Measurements from ENCODE around the gene RAB3IP. TPM values are rescaled to one million over a fixed set of nuclear protein-coding genes. Genes with fewer than 3 reads are reported as not detected.
"Not testable (repeated sequence)": the region's sequence is repeated elsewhere in the genome, so short reads cannot be mapped to it uniquely, and the experiment has no call there.

RAB3IP gene
- total RNA-seq, 2 donors from 2014 or later, result 19.6 to 27.7 TPM

DNA sequence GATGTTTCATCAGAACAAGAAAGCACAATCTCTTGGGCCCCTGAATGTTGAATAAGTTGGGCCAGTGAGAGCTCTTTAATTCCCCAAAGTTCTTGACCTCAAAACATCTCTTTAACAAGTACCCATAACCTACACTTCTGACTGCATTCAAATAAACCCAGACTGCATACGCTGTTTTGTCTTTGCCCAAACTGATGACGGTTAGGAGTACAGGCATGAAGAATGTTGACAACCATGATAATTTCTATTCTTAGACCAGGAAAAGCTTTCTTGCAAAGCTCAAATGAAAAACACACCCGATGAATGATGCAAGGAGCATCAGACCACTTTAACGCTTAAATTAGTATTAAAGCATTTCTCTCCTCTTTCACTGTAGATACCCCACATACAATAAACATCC is 11.7 kb upstream of the RAB3IP start:
- no peak overlapping the region for H3K4me3 Mint-ChIP-seq
- H3K36me3 Mint-ChIP-seq, result no peaks in the 10 kb centered on the region
- no peak for DNase-seq (ENCODE audit: low spot score)
- H3K27ac Mint-ChIP-seq, result no peak overlapping the region
- H3K9me3 Mint-ChIP-seq, result no peaks in the 10 kb centered on the region
- ATAC-seq, result no peak
- H3K4me1 Mint-ChIP-seq (ENCODE audit: low read depth in 2 of 2), result no peaks in the 10 kb centered on the region
- peaks cover 31 to 48% of the 10 kb centered on the region in 2 donors for H3K27me3 Mint-ChIP-seq

DNA sequence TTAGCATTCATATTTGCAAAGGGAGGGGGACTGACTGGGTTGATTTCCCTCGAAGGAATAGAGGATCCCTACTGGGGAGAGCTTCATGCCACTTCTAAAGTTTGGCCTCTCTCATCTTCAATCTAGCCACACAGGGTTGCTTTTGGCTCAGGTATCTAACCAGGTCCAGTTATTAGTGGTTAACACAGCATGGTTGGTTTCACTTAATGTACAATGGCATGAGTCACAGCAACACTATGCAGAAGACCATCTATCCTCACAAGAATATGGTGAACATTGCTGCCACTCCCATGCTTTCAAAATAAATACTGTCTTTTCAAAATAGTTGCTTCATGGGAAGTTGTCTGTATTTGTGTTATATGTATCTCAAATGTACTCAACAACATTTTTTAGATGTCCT is 6.6 kb upstream of the RAB3IP start:
- no peak overlapping the region for H3K4me3 Mint-ChIP-seq
- DNase-seq (ENCODE audit: low spot score) (no peak), ATAC-seq (no peak)
- H3K27me3 Mint-ChIP-seq, result peaks cover 24 to 28% of the 10 kb centered on the region in 2 donors
- no peaks in the 10 kb centered on the region for H3K4me1 Mint-ChIP-seq (ENCODE audit: low read depth in 2 of 2)
- H3K27ac Mint-ChIP-seq, result no peak overlapping the region
- no peaks in the 10 kb centered on the region for H3K9me3 Mint-ChIP-seq
- H3K36me3 Mint-ChIP-seq, result no peaks in the 10 kb centered on the region

DNA sequence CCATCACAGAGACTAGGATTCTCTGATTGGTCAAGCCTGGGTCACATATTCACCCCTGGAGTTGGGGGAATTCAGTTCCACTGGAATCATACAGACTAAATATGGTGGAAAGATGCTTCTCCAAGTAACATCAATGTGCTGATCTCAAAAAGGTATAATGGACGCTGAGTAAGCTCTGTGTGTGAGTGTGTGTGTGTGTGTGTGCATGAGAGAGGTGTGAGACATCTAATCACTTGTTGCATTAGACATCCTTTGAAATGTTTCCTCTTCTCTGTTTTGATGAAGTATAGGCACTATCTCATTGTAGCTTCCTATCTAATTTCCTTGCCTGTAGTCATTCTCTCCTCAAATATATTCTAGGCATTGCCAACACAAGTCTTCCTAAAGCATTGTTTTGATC is 5.0 kb upstream of the RAB3IP start:
- no peaks in the 10 kb centered on the region for H3K4me1 Mint-ChIP-seq (ENCODE audit: low read depth in 2 of 2)
- H3K4me3 Mint-ChIP-seq, result no peak overlapping the region
- no peaks in the 10 kb centered on the region for H3K36me3 Mint-ChIP-seq
- peaks cover 19 to 24% of the 10 kb centered on the region in 2 donors for H3K27me3 Mint-ChIP-seq
- no peaks in the 10 kb centered on the region for H3K9me3 Mint-ChIP-seq
- ATAC-seq (no peak), DNase-seq (ENCODE audit: low spot score) (no peak)
- H3K27ac Mint-ChIP-seq, result no peak overlapping the region

DNA sequence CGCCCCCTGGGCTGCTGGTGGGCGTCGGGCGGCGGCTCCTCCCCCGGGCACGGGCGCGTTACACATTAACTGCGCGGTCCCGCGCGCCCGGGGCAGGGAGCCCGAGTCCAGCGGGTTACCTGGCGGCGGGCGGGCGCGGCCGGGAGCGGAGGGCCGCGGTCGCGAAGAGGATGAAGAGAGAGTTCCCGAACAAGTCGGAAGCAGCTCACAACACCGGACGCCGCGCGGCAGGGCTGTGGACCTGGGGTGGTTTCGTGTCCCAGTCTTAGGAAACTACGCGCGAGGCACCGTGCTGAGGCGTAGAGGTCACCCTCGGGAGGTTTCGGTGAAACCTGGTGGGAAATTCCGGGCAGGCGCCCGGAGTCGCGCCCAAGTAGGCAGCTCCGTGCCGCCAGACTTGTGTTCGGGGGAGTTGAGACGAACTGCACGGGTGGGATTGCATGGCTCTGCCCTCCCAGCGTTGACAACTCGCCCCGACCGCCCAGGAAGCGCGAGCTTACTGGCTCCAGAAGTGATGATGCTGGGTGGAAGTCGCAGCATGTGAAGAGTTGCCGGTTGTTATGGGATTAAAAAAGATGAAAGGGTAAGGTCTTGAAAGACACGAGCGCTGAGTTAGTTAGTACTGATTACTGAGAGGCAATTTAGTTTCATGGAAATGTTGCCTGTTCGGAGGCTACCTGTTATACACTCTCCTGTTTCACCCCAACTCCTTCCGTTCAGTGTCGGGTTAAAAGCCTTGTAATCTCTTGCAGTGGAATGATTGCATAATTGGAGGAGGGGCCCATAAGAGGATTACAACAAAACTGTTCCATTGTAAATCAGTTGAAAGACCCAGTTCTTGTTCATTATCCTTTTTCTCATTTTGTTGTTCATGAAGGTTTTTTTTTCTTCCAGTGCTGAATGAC is 879 bp downstream of the RAB3IP start:
- Mint-ChIP-seq H3K36me3 (no peaks in the 10 kb centered on the region), H3K27ac (peak overlapping the region; percentile 27 to 85), H3K27me3 (peaks cover 5 to 10% of the 10 kb centered on the region in 2 donors), H3K9me3 (no peaks in the 10 kb centered on the region), H3K4me1 (ENCODE audit: low read depth in 2 of 2) (peaks cover 8 to 16% of the 10 kb centered on the region in 2 donors), H3K4me3 (peak overlapping the region; percentile 92)
- ATAC-seq, result peak; percentile 61 to 65
- DNase-seq (ENCODE audit: low spot score), result peak; percentile 72

DNA sequence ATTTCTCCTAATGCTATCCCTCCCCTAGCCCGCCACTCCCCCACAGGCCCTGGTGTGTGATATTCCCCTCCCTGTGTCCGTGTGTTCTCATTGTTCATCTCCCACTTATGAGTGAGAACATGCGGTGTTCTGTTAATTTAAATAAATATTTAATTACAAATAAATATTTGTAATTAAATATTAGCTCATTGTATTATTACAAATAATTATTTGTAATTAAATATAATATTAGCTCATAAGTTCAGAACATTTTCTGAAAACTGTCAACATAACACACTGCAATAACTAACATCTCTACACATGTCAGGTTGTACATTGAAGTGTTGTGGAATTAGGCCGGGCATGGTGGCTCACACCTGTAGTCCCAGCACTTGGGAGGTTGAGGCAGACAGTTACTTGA is 5.4 kb downstream of the RAB3IP start:
- no peaks in the 10 kb centered on the region for H3K9me3 Mint-ChIP-seq
- H3K4me3 Mint-ChIP-seq, result no peak overlapping the region
- peaks cover 8 to 16% of the 10 kb centered on the region in 2 donors for H3K4me1 Mint-ChIP-seq (ENCODE audit: low read depth in 2 of 2)
- DNase-seq (ENCODE audit: low spot score) (no peak), ATAC-seq (no peak)
- H3K36me3 Mint-ChIP-seq, result no peaks in the 10 kb centered on the region
- no peak overlapping the region for H3K27ac Mint-ChIP-seq
- peaks cover 0 to 8% of the 10 kb centered on the region in 2 donors for H3K27me3 Mint-ChIP-seq

DNA sequence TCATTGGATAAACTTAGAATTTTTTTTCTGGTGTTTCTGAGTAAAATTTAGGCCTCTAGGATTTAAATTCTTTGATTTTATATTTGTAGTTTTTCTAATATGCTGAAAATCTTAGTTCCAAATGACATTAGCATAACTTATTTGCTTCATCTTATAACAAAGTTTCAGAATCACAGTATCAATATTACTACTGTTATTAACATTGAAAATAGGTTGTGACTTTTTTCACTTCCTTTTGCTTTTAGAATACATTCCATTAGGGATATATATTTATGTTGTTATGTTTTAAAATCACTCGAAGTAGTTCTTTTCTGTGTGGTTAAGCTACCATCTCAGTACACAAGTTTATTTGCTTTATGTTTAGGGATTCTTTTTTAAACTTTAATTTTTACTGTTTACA is 12.8 kb downstream of the RAB3IP start:
- no peak overlapping the region for H3K27ac Mint-ChIP-seq
- H3K9me3 Mint-ChIP-seq, result no peaks in the 10 kb centered on the region
- peaks cover 4% of the 10 kb centered on the region for H3K36me3 Mint-ChIP-seq
- no peaks in the 10 kb centered on the region for H3K27me3 Mint-ChIP-seq
- no peaks in the 10 kb centered on the region for H3K4me1 Mint-ChIP-seq (ENCODE audit: low read depth in 2 of 2)
- no peak overlapping the region for H3K4me3 Mint-ChIP-seq
- DNase-seq (ENCODE audit: low spot score) (no peak), ATAC-seq (no peak)

DNA sequence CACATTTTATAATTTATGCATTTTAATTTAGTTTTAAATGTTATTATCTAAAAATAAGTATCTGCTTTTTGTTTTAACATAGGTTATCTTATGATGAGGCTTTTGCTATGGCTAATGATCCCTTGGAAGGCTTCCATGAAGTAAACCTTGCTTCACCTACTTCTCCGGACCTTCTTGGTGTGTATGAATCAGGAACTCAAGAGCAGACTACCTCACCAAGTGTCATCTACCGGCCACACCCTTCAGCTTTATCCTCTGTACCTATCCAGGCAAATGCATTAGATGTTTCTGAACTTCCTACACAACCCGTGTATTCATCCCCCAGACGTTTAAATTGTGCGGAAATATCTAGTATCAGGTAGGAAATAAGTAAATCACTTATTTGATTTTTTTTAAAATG is 16.6 kb downstream of the RAB3IP start:
- DNase-seq (ENCODE audit: low spot score) (no peak), ATAC-seq (no peak)
- Mint-ChIP-seq H3K27me3 (no peaks in the 10 kb centered on the region), H3K4me1 (ENCODE audit: low read depth in 2 of 2) (peaks cover 0 to 6% of the 10 kb centered on the region in 2 donors), H3K4me3 (no peak overlapping the region), H3K9me3 (no peaks in the 10 kb centered on the region), H3K36me3 (peaks cover 18% of the 10 kb centered on the region), H3K27ac (no peak overlapping the region)

DNA sequence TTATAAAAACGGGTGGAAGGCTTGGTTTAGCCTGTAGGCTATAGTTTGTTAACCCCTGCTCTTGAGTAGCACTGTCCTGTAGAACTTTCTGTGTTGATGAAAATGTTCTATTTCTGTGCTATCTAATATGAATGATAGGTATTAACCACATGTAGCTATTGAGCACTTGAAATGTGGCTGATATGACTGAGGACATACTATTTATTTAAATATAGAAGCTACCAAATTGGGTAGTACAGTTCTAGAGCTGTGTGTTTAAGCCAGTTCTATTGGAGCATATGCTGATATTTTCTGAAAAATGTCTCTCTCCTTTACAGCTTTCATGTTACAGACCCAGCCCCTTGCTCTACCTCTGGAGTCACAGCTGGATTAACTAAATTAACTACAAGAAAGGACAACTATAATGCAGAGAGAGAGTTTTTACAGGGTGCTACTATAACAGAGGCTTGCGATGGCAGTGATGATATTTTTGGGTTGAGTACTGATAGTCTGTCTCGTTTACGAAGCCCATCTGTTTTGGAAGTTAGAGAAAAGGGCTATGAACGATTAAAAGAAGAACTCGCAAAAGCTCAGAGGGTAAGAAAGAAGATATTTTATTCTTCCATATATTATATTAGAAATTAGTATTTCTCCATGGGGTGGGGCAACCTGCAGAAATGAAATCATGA is 17.6 kb downstream of the RAB3IP start:
- no peak for DNase-seq (ENCODE audit: low spot score)
- peaks cover 25% of the 10 kb centered on the region for H3K36me3 Mint-ChIP-seq
- H3K27ac Mint-ChIP-seq, result no peak overlapping the region
- H3K27me3 Mint-ChIP-seq, result no peaks in the 10 kb centered on the region
- no peak for ATAC-seq
- H3K9me3 Mint-ChIP-seq, result peaks cover 4% of the 10 kb centered on the region
- H3K4me1 Mint-ChIP-seq (ENCODE audit: low read depth in 2 of 2), result peaks cover 0 to 6% of the 10 kb centered on the region in 2 donors
- H3K4me3 Mint-ChIP-seq, result no peak overlapping the region

DNA sequence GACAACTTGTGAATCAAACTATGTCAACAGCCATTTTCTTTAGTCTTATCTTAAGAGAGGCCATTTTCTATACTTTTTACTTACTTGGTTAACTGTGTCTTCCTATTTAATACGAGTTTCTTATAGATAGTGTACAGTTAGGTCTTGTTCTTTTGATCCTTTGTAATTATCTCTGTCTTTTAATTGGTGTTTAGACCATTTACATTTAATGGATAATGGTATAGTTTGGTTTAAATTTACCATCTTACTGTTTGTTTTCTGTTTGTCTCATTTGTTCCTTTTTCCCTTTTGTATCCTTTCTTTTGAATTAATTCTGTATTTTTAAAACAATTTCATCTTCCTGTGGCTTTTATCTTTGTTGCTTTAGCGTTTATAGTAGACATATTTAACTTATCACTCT is 19.4 kb downstream of the RAB3IP start:
- Mint-ChIP-seq H3K36me3 (peaks cover 25% of the 10 kb centered on the region), H3K4me3 (no peak overlapping the region), H3K27me3 (no peaks in the 10 kb centered on the region), H3K4me1 (ENCODE audit: low read depth in 2 of 2) (peaks cover 0 to 6% of the 10 kb centered on the region in 2 donors), H3K9me3 (peaks cover 4% of the 10 kb centered on the region), H3K27ac (no peak overlapping the region)
- ATAC-seq (no peak), DNase-seq (ENCODE audit: low spot score) (no peak)

DNA sequence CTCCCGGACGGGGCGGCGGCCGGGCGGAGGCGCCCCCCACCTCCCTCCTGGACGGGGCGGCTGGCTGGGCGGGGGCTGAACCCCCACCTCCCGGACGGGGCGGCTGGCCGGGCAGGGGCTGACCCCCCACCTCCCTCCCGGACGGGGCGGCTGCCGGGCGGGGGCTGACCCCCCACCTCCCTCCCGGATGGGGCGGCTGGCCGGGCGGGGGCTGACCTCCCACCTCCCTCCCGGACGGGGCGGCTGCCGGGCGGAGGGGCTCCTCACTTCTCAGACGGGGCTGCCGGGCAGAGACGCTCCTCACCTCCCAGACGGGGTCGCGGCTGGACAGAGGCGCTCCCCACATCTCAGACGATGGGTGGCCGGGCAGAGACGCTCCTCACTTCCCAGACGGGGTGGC is 20.9 kb downstream of the RAB3IP start:
- H3K36me3 Mint-ChIP-seq, result peaks cover 33% of the 10 kb centered on the region
- not testable (repeated sequence) for DNase-seq (ENCODE audit: low spot score); ATAC-seq; H3K4me1 Mint-ChIP-seq (ENCODE audit: low read depth in 2 of 2); H3K4me3 Mint-ChIP-seq; H3K27me3 Mint-ChIP-seq; H3K27ac Mint-ChIP-seq; H3K9me3 Mint-ChIP-seq

DNA sequence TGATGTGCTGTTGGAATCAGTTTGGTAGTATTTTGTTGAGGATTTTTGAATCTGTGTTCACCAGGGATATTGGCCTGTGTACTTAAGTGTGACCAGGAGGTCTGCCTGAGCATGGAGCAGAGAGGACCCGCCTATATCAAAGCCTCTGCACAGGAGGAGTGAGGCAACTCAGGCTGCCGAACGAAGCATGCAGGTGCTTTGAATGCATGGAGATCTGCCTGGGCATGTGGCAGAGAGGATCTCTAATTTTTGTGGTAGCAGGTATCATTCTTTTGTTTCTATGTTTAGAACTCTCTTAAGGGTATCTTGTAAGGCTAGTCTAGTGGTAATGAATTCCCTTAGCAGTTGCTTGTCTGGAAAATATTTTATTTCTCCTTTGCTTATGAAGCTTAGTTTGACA is 26.9 kb downstream of the RAB3IP start:
- Mint-ChIP-seq H3K27me3 (no peaks in the 10 kb centered on the region), H3K27ac (no peak overlapping the region), H3K4me1 (ENCODE audit: low read depth in 2 of 2) (no peaks in the 10 kb centered on the region), H3K9me3 (peaks cover 17% of the 10 kb centered on the region), H3K4me3 (no peak overlapping the region), H3K36me3 (peaks cover 55% of the 10 kb centered on the region)
- DNase-seq (ENCODE audit: low spot score) (no peak), ATAC-seq (no peak)

DNA sequence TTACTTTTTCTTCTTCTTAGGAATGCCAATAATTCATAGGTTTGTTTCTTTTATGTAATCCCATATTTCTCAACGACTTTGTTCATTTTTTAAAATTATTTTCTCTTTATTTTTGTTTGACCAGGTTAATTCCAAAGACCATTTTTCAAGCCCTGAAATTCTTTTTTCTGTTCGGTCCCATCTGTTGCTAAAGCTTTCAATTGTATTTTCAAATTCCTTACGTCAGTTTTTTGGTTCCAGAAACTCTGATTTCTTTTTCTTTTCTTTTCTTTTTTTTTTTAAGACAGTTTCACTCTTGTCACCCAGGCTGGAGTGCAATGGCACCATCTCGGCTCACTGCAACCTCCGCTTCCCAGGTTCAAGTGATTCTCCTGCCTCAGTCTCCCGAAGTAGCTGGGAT is 27.6 kb downstream of the RAB3IP start:
- no peak for ATAC-seq
- Mint-ChIP-seq H3K4me1 (ENCODE audit: low read depth in 2 of 2) (no peaks in the 10 kb centered on the region), H3K36me3 (peaks cover 54% of the 10 kb centered on the region), H3K27me3 (no peaks in the 10 kb centered on the region), H3K27ac (no peak overlapping the region), H3K4me3 (no peak overlapping the region), H3K9me3 (peaks cover 15% of the 10 kb centered on the region)
- DNase-seq (ENCODE audit: low spot score), result no peak

DNA sequence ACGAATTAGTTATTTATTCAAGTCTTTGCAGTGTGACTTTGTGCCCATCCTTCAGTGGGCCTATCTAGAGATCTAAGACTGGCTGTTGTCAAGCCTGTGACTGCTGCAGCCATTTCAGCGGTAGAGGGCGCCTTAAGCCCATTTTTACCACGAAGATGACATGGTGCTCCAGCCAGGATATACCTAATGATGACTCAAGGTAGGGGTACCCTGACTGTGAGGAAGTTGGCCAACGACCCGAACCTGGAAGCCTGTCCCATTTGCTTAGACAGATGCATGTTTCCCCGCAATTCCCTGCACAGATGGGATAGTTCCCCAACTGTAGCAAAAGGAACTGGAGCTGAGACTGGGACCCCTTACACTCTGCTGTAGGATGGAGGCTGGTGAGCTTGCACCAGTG is 41.3 kb downstream of the RAB3IP start:
- Mint-ChIP-seq H3K27ac (no peak overlapping the region), H3K4me3 (no peak overlapping the region), H3K4me1 (ENCODE audit: low read depth in 2 of 2) (peaks cover 0 to 6% of the 10 kb centered on the region in 2 donors), H3K9me3 (peaks cover 12% of the 10 kb centered on the region), H3K36me3 (peaks cover 31% of the 10 kb centered on the region), H3K27me3 (no peaks in the 10 kb centered on the region)
- no peak for ATAC-seq
- no peak for DNase-seq (ENCODE audit: low spot score)

DNA sequence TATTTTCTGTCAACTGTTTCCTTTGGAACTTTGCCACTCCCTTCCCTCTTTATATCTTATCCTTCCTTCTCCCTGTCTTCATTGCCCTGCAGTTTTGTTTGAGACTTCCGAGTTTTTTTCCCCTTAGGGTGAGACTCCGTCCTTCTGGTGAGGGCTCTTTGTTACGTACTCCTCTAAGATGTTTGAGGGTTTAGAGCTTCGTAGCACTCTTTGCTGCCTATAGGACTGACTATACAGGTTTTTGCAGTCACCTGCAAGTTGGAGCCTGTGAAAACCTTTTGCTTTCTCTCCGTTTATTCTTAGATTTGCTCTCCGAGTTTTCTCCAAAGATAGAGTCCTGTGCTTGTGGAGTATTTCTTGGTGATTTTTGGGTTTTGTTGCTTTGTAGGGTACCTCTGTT is 44.7 kb downstream of the RAB3IP start:
- H3K27me3 Mint-ChIP-seq, result no peaks in the 10 kb centered on the region
- H3K9me3 Mint-ChIP-seq, result peaks cover 12% of the 10 kb centered on the region
- peaks cover 0 to 6% of the 10 kb centered on the region in 2 donors for H3K4me1 Mint-ChIP-seq (ENCODE audit: low read depth in 2 of 2)
- no peak overlapping the region for H3K4me3 Mint-ChIP-seq
- no peak for DNase-seq (ENCODE audit: low spot score)
- H3K36me3 Mint-ChIP-seq, result peaks cover 31% of the 10 kb centered on the region
- no peak overlapping the region for H3K27ac Mint-ChIP-seq
- ATAC-seq, result no peak
